HepG2 (cell line): ENCODE data around the gene ENPP1. TPM values are rescaled to one million over a fixed set of nuclear protein-coding genes. Genes with fewer than 3 reads are reported as not detected.

Experiments used
- ATAC-seq: fragments of 200-7000 bp; cut with Tn5 transposase; 3 replicates; pipeline ENCODE4 v1.9.1; 2020; ENCODE audit warnings: mild to moderate bottlenecking, moderate library complexity
- BruUV-seq: library from RNA; stranded (reverse); fragments of 400-500 nt; replicated peaks from 2 replicates; lab custom pipeline; 2021; lab: Mats Ljungman, UMichigan
- CTCF ChIA-PET: fragments of 300-600 bp; formaldehyde crosslinking; extraction: SDS; loops from one replicate; lab custom pipeline; 2021; ENCODE audit warnings: low total read pairs, inconsistent platforms, low intra/inter-chr PET ratio; lab: Yijun Ruan, JAX
- POLR2A ChIA-PET: fragments of 350-600 bp; sonication (Branson Sonifier 250); formaldehyde crosslinking; loops from one replicate; lab custom pipeline; 2020; ENCODE audit warnings: antibody characterized with exemption, inconsistent platforms; lab: Yijun Ruan, JAX
- DNase-seq: peaks from one replicate; pipeline ENCODE4 v3.0.0-alpha.2; 2015; ENCODE audit warnings: low spot score
- FAIRE-seq: peaks from 3 replicates; lab custom pipeline; 2011; peaks lifted over from hg19 to GRCh38; lab: Jason Lieb, UNC
- H2AFZ ChIP-seq: one replicate; pipeline ENCODE4 v1.6.1; 2011; ENCODE audit warnings: low read length, inconsistent platforms
- H3K27ac ChIP-seq: fragments of 300-600 bp; 3 replicates; pipeline ENCODE4 v1.8.0; 2011; ENCODE audit warnings: mixed run types, mild to moderate bottlenecking, mixed read lengths, low read length, inconsistent platforms; ENCODE audit not compliant: insufficient read depth; ENCODE audit errors: extremely low read length
- H3K27me3 ChIP-seq, 2 experiments: fragments of 200-600 bp in 1 of 2; 2 replicates in 1 of 2; 3 replicates in 1 of 2; pipeline versions ENCODE4 v1.6.0 to v1.8.0; 2011; ENCODE audit warnings: low read length in 2 of 2, mild to moderate bottlenecking in 2 of 2, moderate library complexity in 2 of 2, inconsistent platforms in 1 of 2; ENCODE audit not compliant: insufficient read depth in 2 of 2, control insufficient read depth in 1 of 2
- H3K36me3 ChIP-seq, 2 experiments: fragments of 200-600 bp in 1 of 2; replicated peaks in 1 of 2; 2 replicates in 1 of 2; 3 replicates in 1 of 2; pipeline versions ENCODE4 v1.5.1 to v1.8.0; 2011; ENCODE audit warnings: low read length in 2 of 2, inconsistent platforms in 1 of 2; ENCODE audit not compliant: insufficient read depth in 2 of 2, control insufficient read depth in 1 of 2
- H3K4me1 ChIP-seq: 2 replicates; pipeline ENCODE4 v1.5.1; 2012; ENCODE audit warnings: low read length, inconsistent platforms; ENCODE audit not compliant: insufficient read depth
- H3K4me2 ChIP-seq: 2 replicates; pipeline ENCODE4 v1.6.0; 2011; ENCODE audit warnings: low read depth, low read length, inconsistent platforms
- H3K4me3 ChIP-seq, 3 experiments: fragments of 200-600 bp in 1 of 3; sonication (generic), shearing (Covaris generic) in 1 of 3; replicated peaks in 1 of 3; 2 replicates each; pipeline ENCODE4 v1.5.1; 2011 to 2016; ENCODE audit warnings: low read length in 3 of 3, inconsistent platforms in 2 of 3, low read depth in 2 of 3, mild to moderate bottlenecking in 2 of 3, control low read depth in 1 of 3, mixed read lengths in 1 of 3; ENCODE audit not compliant: insufficient read depth in 1 of 3
- H3K79me2 ChIP-seq: one replicate; pipeline ENCODE4 v1.6.1; 2011; ENCODE audit warnings: low read length, inconsistent platforms; ENCODE audit not compliant: insufficient read depth
- H3K9ac ChIP-seq: 2 replicates; pipeline ENCODE4 v1.6.0; 2011; ENCODE audit warnings: mild to moderate bottlenecking, low read depth, low read length, inconsistent platforms; ENCODE audit not compliant: insufficient read depth
- H3K9me3 ChIP-seq: 2 replicates; pipeline ENCODE4 v1.5.1; 2012; ENCODE audit warnings: mild to moderate bottlenecking, low read length
- H4K20me1 ChIP-seq: 2 replicates; pipeline ENCODE4 v1.6.0; 2011; ENCODE audit warnings: inconsistent platforms, mild to moderate bottlenecking, low read length, moderate library complexity; ENCODE audit not compliant: insufficient read depth
- FOXO4 ChIP-seq: sonication (generic); formaldehyde crosslinking; conservative IDR thresholded peaks from 2 replicates; pipeline ENCODE4 v1.8.1; 2023; ENCODE audit warnings: missing genetic modification reagents
- KAT2B ChIP-seq: fragments of 150-350 bp; IDR thresholded peaks from 2 replicates; pipeline ENCODE4 v1.6.1; 2014; ENCODE audit warnings: low read depth, low read length, borderline replicate concordance
- KLF16 ChIP-seq, 2 experiments: sonication (generic) in 1 of 2; formaldehyde crosslinking in 1 of 2; IDR thresholded peaks; 2 replicates each; pipeline versions ENCODE4 v1.6.1 to v1.8.0; 2016 to 2023; ENCODE audit warnings: missing genetic modification reagents in 2 of 2, missing compliant biosample characterization in 1 of 2
- MAFF ChIP-seq: IDR thresholded peaks from 2 replicates; pipeline ENCODE4 v1.6.1; 2011; ENCODE audit warnings: low read depth, low read length, improper control_type of control experiment
- MYPOP ChIP-seq: sonication (generic); formaldehyde crosslinking; IDR thresholded peaks from 2 replicates; pipeline ENCODE4 v1.8.1; 2023; ENCODE audit warnings: mild to moderate bottlenecking, moderate library complexity, missing genetic modification reagents
- NAIF1 ChIP-seq: sonication (generic); formaldehyde crosslinking; IDR thresholded peaks from 2 replicates; pipeline ENCODE4 v1.5.0; 2020; ENCODE audit warnings: mild to moderate bottlenecking, missing genetic modification reagents, borderline replicate concordance
- NFYC ChIP-seq: IDR thresholded peaks from 2 replicates; pipeline ENCODE4 v1.6.1; 2016; ENCODE audit warnings: missing genetic modification reagents, missing compliant biosample characterization
- PAF1 ChIP-seq: IDR thresholded peaks from 2 replicates; pipeline ENCODE4 v1.6.1; 2016; ENCODE audit warnings: missing genetic modification reagents, missing compliant biosample characterization
- RNF219 ChIP-seq: sonication (generic); formaldehyde crosslinking; IDR thresholded peaks from 2 replicates; pipeline ENCODE4 v1.5.0; 2020; ENCODE audit warnings: mild to moderate bottlenecking, missing genetic modification reagents
- SSRP1 ChIP-seq: IDR thresholded peaks from 2 replicates; pipeline ENCODE4 v1.6.1; 2016; ENCODE audit warnings: control low read depth
- TOE1 ChIP-seq: sonication (generic); formaldehyde crosslinking; IDR thresholded peaks from 2 replicates; pipeline ENCODE4 v1.4.0; 2020; ENCODE audit warnings: mild to moderate bottlenecking, missing genetic modification reagents
- ZNF18 ChIP-seq: sonication (generic); formaldehyde crosslinking; IDR thresholded peaks from 2 replicates; pipeline ENCODE4 v1.8.0; 2022; ENCODE audit warnings: mild to moderate bottlenecking, missing genetic modification reagents; ENCODE audit not compliant: insufficient replicate concordance
- ZNF629 ChIP-seq: sonication (generic); formaldehyde crosslinking; conservative IDR thresholded peaks from 2 replicates; pipeline ENCODE4 v1.5.0; 2020; ENCODE audit warnings: missing genetic modification reagents
- ZNF740 ChIP-seq: sonication (generic); formaldehyde crosslinking; IDR thresholded peaks from 2 replicates; pipeline ENCODE4 v1.4.0; 2020; ENCODE audit warnings: missing genetic modification reagents
- ZSCAN12 ChIP-seq: sonication (generic); formaldehyde crosslinking; IDR thresholded peaks from 2 replicates; pipeline ENCODE4 v1.9.0; 2021; ENCODE audit warnings: mild to moderate bottlenecking, missing genetic modification reagents
- ZSCAN30 ChIP-seq: sonication (generic); formaldehyde crosslinking; IDR thresholded peaks from 2 replicates; pipeline ENCODE4 v1.5.0; 2020; ENCODE audit warnings: mild to moderate bottlenecking, missing genetic modification reagents
- ZSCAN31 ChIP-seq: sonication (generic); formaldehyde crosslinking; IDR thresholded peaks from 2 replicates; pipeline ENCODE4 v1.5.0; 2020; ENCODE audit warnings: low read depth, mild to moderate bottlenecking, missing genetic modification reagents
- WGBS: methylation state at CpG from one replicate; pipeline ENCODE4 v1.1.6; 2017; ENCODE audit warnings: low lambda C conversion rate; 5-methylcytosine and 5-hydroxymethylcytosine counted together
- in situ Hi-C: cut with HindIII; loops from 2 replicates; pipeline ENCODE4 v1.10.0; 2017; ENCODE audit warnings: low pct_unique_long_range_greater_than_20kb; ENCODE audit not compliant: extremely low pct_ligation_motif_present
- intact Hi-C: fragments of 100-400 bp; cut with micrococcal nuclease; formaldehyde crosslinking; loops from one replicate; pipeline ENCODE4 v1.10.0; 2022; ENCODE audit not compliant: unreplicated experiment
- polyA plus RNA-seq, 8 experiments: library from polyadenylated mRNA; depleted of rRNA in 3 of 8; stranded (reverse) in 7 of 8; unstranded in 1 of 8; fragments of >200 nt; fragmentation: Illumina TruSeq in 4 of 8; extraction: Trizol in 4 of 8; gene quantifications; 2 replicates each; pipeline versions ENCODE4 v1.2.1 to v1.2.3, GENCODE V29; 2011 to 2016; ENCODE audit warnings: low read depth in 4 of 8, missing spikeins in 1 of 8, mixed read lengths in 1 of 8; ENCODE audit not compliant: insufficient read depth in 1 of 8
- total RNA-seq, 5 experiments: library from RNA; depleted of rRNA; stranded (reverse); fragments of >200 nt; fragmentation: Illumina TruSeq; extraction: Trizol; gene quantifications; 2 replicates each; pipeline ENCODE4 v1.2.3, GENCODE V29; 2016; ENCODE audit warnings: low read depth in 1 of 5

ENPP1 gene
- total and polyA plus RNA-seq, 2 of the 13 experiments (the other 11 are each of a cell fraction or from before 2014, with no cell fraction given) = 56.5 to 160 TPM

GRCh38 chr6:131846023-131846663 is 38.3 kb downstream of the ENPP1 start:
- DNase-seq (no peak), ATAC-seq (no peak), FAIRE-seq (no peak)
- peak overlapping the region; percentile 76 for H3K9ac ChIP-seq
- no peaks in the 10 kb centered on the region for H3K9me3 ChIP-seq
- H3K27ac ChIP-seq = peak overlapping the region; percentile 66
- H3K4me2 ChIP-seq = peak overlapping the region; percentile 97
- H4K20me1 ChIP-seq = peaks cover 32% of the 10 kb centered on the region; the same call in 1 of the 2 replicates
- POLR2A ChIA-PET = interaction anchor here (1.0 to 2.7 kb wide), 5 partner anchors 9 to 50 kb away, joined by 4 to 41 read pairs (median 5); no protein-coding TSS in a partner anchor
- 20% methylated on average over 7 of the region's 7 CpGs for WGBS
- no peak overlapping the region for H2AFZ ChIP-seq
- in situ Hi-C loops = no loop called here
- no peaks in the 10 kb centered on the region; a peak in 1 of 5 replicates for H3K27me3 ChIP-seq
- H3K4me3 ChIP-seq = peak overlapping the region; percentile 65 to 80 (median 74)
- intact Hi-C loops = loop anchor here (5.0 kb wide), 1 partner anchor 149 kb away; no protein-coding TSS in a partner anchor
- CTCF ChIA-PET = no interaction called here
- H3K79me2 ChIP-seq = peaks cover 84% of the 10 kb centered on the region
- H3K36me3 ChIP-seq = peaks cover 12 to 24% of the 10 kb centered on the region in 2 experiments
- no TSS peak for BruUV-seq
- H3K4me1 ChIP-seq = peaks cover 83% of the 10 kb centered on the region
- TF ChIP-seq KLF16 (CRISPR knock-in tag; IDR thresholded peaks at IDR 0.05) = 0 out of 4 replicates have a peak, but pooled peaks of 1 of the 2 experiments have one; percentile 8
- no peak for TF ChIP-seq MAFF
- TF ChIP-seq ZNF18 (CRISPR knock-in tag) = peak; percentile 39
- TF ChIP-seq ZNF740 = 0 out of 2 replicates have a peak, but pooled peaks have one; percentile 70
- peak; percentile 80 for TF ChIP-seq PAF1
- no peak for TF ChIP-seq ZSCAN31 (CRISPR knock-in tag)
- TF ChIP-seq NFYC (CRISPR knock-in tag) = peak; percentile 5; the same call in 1 of the 2 replicates
- peak; percentile 30; the same call in 1 of the 2 replicates for TF ChIP-seq MYPOP (CRISPR knock-in tag)
- TF ChIP-seq ZNF629 (CRISPR knock-in tag) = peak; percentile 58
- TF ChIP-seq KAT2B = no peak
- 0 out of 2 replicates have a peak, but pooled peaks have one; percentile 48 for TF ChIP-seq NAIF1 (CRISPR knock-in tag)
- 0 out of 2 replicates have a peak, but pooled peaks have one; percentile 69 for TF ChIP-seq FOXO4 (CRISPR knock-in tag)
- peak; percentile 79; the same call in 1 of the 2 replicates for TF ChIP-seq SSRP1
- 0 out of 2 replicates have a peak, but pooled peaks have one; percentile 34 for TF ChIP-seq ZSCAN12 (CRISPR knock-in tag)
- TF ChIP-seq TOE1 (CRISPR knock-in tag) = no peak
- TF ChIP-seq RNF219 = 0 out of 2 replicates have a peak, but pooled peaks have one; percentile 23
- 0 out of 2 replicates have a peak, but pooled peaks have one; percentile 47 for TF ChIP-seq ZSCAN30
